Measurements from ENCODE around the gene DIPK1A.

The DIPK1A gene

GRCh38 chr1:92870591-92870990 is 90.7 kb downstream of the DIPK1A start:
- no peak for DNase-seq

- no peak for DNase-seq
Observed at GRCh38 chr1:92864131-92864530, 97.1 kb downstream of the DIPK1A start.

- DNase-seq, result no peak
Observed at GRCh38 chr1:92862605-92863004, 98.7 kb downstream of the DIPK1A start.

- peak; percentile 38 for DNase-seq
Observed at GRCh38 chr1:92859400-92860039, 101.7 kb downstream of the DIPK1A start.

GRCh38 chr1:92858564-92859399 is 102.5 kb downstream of the DIPK1A start:
- peak; percentile 62 for DNase-seq

- no peak for DNase-seq
Observed at GRCh38 chr1:92857817-92858216, 103.4 kb downstream of the DIPK1A start.

GRCh38 chr1:92855236-92855635 is 106.0 kb downstream of the DIPK1A start:
- DNase-seq, result no peak

GRCh38 chr1:92854101-92854785 is 107.0 kb downstream of the DIPK1A start:
- no peak for DNase-seq

GRCh38 chr1:92853299-92853698 is 108.0 kb downstream of the DIPK1A start:
- no peak for DNase-seq

GRCh38 chr1:92851729-92852128 is 109.5 kb downstream of the DIPK1A start:
- DNase-seq, result no peak

GRCh38 chr1:92850019-92850418 is 111.2 kb downstream of the DIPK1A start:
- DNase-seq, result no peak

GRCh38 chr1:92848201-92848600 is 113.1 kb downstream of the DIPK1A start:
- no peak for DNase-seq

- no peak for DNase-seq
Observed at GRCh38 chr1:92845908-92846307, 115.4 kb downstream of the DIPK1A start.

- no peak for DNase-seq
Observed at GRCh38 chr1:92844439-92844838, 116.8 kb downstream of the DIPK1A start.

GRCh38 chr1:92843429-92844352 is 117.6 kb downstream of the DIPK1A start:
- DNase-seq, result no peak

- DNase-seq, result no peak
Observed at GRCh38 chr1:92843046-92843423, 118.2 kb downstream of the DIPK1A start.

- DNase-seq, result no peak
Observed at GRCh38 chr1:92842082-92843045, 118.9 kb downstream of the DIPK1A start.

GRCh38 chr1:92840600-92840999 is 120.7 kb downstream of the DIPK1A start:
- DNase-seq, result no peak

GRCh38 chr1:92839442-92839841 is 121.8 kb downstream of the DIPK1A start:
- no peak for DNase-seq

- DNase-seq, result no peak
Observed at GRCh38 chr1:92838519-92838918, 122.7 kb downstream of the DIPK1A start.

GRCh38 chr1:92837062-92837461 is 124.2 kb downstream of the DIPK1A start:
- no peak for DNase-seq
